Lower leg skin (tissue), 3 donors: ENCODE data around the gene SERAC1.

Experiments
- CTCF ChIP-seq, 3 donors: fragments of 450-650 bp; IDR thresholded peaks; one replicate each; pipeline ENCODE4 v1.5.1; 2016; ENCODE audit warnings: antibody characterized with exemption in 3 of 3, mild to moderate bottlenecking in 3 of 3, moderate library complexity in 2 of 3
- POLR2A ChIP-seq, 2 donors: fragments of 450-650 bp; IDR thresholded peaks; one replicate each; pipeline ENCODE4 v1.6.1; 2016 to 2017; ENCODE audit warnings: antibody characterized with exemption in 2 of 2, mild to moderate bottlenecking in 1 of 2, moderate library complexity in 1 of 2

GRCh38 chr6:158158123-158158522 lies 9.9 kb downstream of the SERAC1 start:
- TF ChIP-seq CTCF (IDR thresholded peaks at IDR 0.05) (no peak), POLR2A (IDR thresholded peaks at IDR 0.05) (no peak)
